T-helper 1 cell (primary cell): ENCODE results near the gene DVL2.
"Not testable (repeated sequence)": the region's sequence is repeated elsewhere in the genome, so short reads cannot be mapped to it uniquely, and the experiment has no call there.

Source experiments
- DNase-seq, 5 donors: peaks; one replicate each; pipeline ENCODE4 v3.0.0-alpha.2; 2012 to 2020

DVL2 gene

GRCh38 chr17:7195971-7196370 is 38.3 kb downstream of the DVL2 start:
- DNase-seq = no peak

DNA sequence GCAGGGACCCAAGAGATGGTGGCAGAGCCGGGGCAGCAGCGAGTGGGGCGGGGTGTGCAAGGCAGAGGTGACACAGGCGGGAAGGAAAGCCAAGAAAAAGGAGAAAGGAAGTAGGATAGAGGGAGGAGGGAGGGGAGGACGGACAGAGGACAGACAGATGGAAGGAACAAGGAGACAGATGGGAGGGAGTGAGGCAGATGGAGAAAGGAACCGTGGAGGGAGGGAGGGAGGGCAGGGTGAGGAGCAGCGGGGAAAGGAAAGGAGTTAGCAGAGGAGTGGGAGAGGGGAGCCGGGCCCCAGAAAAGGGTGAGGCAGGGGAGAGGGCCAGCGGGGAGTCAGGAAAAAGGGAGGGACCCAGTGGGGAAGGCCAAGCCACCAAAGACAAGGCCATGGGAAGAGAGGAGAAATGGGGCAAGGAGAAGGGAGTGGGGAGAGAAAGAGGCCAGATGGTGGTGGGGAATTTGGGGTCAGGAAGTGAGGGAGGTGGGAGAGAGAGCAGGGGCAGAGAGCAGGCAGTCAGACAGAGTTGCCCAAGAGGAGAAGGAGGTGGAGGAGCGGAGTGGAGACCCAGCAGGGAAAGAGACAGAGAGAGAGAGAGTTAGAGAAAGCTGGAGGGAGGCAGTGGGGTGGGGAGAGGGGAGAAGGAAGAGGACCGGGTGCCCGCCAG is 41.9 kb downstream of the DVL2 start:
- no peak for DNase-seq

- no peak for DNase-seq
Observed at GRCh38 chr17:7191571-7192270, 42.6 kb downstream of the DVL2 start.

DNA sequence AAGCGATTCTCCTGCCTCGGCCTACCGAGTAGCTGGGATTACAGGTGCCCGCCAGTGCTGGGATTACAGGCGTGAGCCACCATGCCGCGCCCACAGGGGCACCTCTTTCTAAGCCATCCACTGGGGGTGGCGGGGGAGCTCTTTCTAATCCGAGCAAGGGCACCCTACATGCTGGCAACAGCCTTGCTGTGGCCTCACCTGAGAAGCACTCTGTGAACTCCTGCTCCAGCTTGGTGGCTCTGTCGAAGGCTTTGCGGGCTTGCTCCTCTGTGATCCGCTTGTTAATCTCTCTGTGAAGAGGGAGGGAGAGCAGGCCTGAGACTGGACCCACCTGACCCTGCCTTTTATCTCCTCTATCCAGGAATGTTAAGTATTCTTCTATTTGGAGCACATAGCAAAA is 43.2 kb downstream of the DVL2 start:
- DNase-seq = no peak

DNA sequence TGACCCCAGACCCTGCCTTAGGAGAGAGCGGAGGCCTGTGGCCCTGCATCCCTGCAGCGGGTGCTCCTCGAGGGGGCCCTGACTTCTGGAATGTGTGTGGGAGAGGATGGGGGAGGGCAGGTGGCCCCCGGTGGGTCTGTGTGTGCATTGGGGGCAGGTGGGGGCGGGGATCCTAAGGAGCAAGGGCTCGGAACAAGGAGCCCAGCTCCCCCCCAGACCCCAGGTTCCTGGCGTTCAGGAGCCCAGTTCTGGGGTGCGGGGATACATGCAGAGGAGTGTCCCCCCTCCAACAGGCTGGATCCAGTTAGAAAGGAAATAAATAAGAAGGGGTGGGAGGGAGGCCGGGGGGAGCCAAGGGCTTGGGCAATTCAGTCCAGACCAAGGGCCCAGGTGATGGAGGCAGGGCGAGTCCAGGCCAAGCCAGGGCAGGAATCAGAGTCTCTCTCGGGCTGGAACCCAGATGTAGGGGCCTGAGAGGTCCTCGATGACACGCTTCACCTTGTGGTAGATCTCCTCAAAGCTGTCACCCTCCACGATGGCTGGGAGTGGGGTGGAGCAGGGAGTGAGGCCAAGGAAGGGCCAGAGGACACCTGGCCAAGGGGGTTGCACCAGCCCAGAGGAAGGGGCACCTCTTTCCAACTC is 43.9 kb downstream of the DVL2 start:
- DNase-seq = no peak

- no peak for DNase-seq
Observed at GRCh38 chr17:7186241-7186640, 48.1 kb downstream of the DVL2 start.

GRCh38 chr17:7184647-7185046 is 49.7 kb downstream of the DVL2 start:
- DNase-seq = no peak

DNA sequence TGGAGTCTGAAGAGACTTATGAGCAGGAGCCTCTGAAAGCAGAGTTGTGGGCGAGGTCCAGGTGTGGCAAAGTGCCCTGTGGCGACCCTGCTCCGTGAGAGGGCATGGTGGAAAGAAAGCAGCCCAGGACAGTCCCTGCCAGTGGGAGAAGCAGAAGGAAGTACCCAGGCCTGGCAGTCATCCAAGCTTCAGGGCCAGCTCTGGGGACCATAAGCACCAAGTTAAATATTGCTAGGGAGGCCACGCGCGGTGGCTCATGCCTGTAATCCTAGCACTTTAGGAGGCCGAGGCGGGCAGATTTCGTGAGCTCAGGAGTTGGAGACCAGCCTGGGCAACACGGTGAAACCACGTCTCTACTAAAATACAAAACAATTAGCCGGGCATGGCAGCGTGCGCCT is 50.2 kb downstream of the DVL2 start:
- DNase-seq = no peak

DNA sequence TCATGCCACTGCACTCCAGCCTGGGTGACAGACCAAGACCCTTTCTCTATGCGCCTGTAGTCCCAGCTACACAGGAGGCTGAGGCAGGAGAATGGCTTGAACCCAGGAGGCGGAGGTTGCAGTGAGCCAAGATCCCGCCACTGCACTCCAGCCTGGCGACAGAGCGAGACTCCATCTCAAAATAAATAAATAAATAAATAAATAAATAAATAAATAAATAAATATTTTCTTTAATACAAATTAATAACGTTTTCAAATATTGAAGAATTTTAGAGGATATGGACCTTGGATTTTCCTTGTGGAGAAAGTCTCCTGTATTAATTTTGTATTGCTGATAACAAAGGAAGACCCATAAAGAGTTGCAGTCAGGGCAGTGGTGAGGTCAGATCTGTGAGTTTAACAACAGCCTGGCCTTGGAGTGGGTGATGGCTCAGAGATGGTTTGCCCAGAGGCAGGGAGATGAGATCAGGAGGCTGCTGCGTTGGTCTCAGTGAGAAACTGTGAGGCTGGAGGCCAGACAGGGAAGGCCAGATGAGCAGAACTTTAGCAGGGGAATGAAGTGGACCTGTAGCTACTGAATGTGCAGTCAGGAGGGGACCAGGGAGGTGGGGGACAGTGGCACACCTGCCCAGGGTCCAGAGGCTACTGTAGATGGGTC is 50.8 kb downstream of the DVL2 start:
- DNase-seq = no peak

DNA sequence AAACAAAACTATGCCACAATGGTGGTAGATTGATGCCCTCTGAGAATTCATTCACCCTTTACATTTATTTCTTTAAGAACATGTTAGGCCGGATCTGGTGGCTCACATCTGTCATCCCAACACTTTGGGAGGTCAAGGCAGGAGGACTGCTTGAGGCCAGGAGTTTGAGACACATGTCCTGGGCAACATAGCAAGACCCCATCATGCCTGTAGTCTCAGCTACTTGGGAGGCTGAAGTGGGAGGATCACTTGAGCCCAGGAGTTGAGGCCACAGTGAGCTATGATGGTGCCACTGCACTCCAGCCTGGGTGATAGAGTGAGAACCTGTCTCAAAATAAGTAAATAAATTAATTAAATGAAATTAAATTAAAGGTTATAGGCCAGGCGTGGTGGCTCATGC is 52.2 kb downstream of the DVL2 start:
- not testable (repeated sequence) for DNase-seq

DNA sequence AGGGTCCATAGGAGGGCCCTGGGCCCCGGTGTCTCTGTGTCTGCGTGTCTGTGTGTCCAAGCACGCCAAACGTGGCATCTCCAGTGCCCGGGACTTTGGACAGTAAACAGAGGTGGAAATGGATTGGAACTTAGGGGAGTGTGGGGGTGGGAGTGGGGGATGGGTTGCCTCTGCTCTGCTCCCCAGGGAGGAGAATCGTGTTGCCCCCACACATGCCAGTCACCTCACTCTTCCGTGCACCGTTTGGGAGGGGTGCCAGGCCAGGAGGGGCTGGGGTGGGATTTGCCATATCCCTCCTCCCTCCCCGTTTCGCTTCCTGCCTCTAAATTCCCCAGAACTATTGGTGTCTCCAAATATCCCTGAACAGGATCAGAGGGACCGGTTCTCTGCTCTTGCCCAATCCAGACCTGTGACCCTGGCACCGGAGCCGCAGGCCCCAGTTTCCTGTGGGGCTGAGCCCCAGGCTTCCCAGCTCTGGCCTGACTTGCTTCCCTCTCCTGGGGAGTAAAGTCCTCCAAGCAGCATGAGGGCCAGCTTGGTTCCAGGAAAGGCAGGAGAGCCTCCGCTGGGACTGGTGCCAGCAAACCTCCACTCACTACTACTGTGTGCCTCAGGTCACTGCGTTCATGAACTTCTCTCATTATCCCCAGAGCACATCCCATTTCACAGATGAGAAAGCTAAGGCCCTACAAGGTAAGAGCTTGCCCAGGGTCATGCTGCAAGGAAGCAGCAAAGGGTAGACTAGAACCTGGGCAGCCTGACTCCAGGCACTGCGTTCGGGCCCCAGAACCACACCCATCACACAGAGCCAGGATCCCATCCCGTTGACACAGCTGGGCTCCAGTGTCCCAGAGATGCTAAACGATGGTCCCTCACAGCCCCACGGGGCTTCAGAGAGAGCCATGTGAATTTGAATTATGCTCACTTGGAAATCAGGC is 54.7 kb downstream of the DVL2 start, which contains the start of gene ASGR1:
ASGR1 (minus strand) TSS at position 54 of the 938 bp plus-strand sequence. CDS start 807 bp downstream, outside the sequence.
- DNase-seq = no peak

DNA sequence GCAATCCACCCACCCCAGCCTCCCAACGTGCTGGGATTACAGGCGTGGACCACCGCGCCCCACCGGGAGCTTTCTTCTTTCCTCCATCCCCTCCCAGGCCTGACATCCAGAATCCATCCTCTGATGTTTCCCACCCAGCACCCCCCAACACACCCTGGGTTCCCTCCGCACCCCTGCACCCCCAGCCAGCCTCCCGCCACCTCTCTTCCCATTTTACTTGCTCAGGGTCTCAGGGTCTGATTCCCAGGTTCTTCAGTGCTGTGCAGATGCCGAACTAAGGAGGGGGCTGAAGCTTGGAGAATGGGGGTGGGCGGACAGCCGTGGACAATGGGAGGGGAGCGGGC is 55.4 kb downstream of the DVL2 start:
- DNase-seq = no peak

DNA sequence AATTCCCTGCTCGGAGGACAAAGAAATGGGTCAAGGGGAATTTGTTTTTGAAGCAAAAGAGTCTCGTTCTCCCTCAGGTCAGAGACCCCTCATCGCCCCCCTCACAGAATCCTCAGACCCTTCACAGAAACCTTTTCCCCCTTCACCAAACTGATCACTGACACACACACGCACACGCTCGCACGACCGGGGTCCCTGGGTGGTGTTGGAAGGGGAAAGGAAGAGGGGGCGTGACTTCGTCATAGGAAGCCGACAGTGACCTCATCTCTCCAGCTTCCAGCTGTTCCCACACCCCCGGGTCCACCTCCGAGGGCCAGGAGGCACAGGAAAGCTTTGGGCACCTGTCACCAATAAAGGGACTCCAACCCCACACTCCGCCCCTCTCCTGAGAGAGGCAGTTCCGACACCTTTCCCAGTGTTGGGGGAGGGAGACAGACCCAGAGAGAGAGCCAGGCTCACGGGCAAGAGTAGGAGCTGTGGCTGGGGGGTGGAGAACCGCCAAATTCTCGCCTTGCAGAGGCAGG is 56.3 kb downstream of the DVL2 start:
- no peak for DNase-seq

DNA sequence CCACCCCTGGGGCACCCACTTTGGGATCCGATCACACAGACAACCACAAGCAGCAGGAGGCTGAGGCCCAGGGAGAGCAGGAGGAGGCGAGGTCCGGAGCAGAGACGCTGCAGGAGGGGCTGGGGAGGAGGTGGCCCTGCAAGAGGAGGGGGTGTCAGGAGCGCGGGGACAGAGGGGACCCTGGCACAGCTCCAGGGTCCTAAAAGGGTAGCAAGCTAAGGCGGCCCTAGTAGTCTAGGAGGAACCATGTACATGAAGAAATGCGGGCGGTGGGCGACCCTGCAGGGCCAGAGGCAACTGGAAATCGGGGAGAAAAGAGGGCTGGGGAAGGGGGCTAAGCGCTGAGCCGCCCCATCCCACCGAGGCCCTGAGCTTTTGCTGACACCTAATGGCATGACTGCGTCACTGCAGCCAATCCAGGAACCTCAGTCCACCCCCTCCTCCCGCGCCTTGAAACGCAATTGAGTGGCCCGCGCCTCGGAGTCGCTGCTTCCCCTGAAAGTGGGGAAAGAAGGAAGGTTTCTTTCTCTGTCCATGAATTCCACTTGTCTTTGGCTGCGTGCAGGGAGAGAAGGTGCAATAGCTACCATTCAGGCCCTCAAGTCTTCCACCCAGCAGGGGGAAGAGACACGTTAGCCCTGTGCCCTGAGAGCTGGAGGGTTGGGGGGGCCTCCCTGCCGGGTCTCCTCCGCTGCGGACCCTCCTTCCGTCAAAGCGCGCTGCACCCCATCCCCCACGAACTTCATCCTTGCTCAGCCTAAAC is 56.9 kb downstream of the DVL2 start:
- DNase-seq = peak in 4 of 5 donors; percentile 47 to 61 (median 52)

DNA sequence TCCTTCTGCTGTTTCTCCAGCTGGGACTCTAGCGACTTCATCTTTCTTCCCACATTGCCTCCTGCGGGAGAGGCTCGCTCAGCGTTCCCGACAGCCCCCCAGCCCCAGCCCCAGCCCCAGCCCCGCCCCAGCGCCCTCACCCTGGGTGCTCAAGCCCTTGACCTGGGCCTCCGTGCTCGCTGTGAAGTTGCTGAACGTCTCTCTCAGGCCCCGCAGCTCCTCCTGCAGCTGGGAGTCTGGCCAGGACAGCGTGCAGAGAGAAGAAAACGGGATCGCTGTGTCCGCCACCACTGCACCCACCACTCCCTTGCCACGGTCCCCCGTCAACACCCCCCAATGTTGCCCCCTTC is 57.5 kb downstream of the DVL2 start:
- no peak for DNase-seq

DNA sequence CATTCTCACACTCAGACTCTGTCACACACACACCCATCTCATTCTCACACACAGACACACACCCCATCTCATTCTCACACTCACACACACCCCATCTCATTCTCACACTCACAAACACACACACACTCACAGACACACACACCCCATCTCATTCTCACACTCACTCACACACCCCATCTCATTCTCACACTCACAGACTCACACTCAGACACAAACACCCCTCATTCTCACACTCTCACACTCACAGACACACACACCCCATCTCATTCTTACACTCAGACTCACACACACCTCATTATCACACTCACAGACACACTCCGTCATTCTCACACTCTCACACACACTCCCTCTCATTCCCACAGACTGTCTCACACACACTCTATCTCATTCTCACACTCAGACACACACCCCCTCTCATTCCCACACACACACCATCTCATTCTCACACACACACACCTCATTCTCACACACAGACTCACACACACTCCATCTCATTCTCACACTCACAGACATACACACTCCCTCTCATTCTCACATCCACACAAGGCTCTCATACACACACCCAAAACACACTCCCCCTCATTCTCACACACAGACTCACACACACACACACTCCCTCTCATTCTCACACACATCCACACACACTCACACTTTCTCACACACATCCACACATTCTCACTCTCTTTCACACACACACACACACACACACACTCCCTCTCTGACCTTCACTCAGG is 58.0 kb downstream of the DVL2 start:
- DNase-seq = no peak
